H9 (cell line): Measurements from ENCODE around the gene OR51E1. TPM values are rescaled to one million over a fixed set of nuclear protein-coding genes. Genes with fewer than 3 reads are reported as not detected.

Experiments
- DNase-seq: peaks from one replicate; pipeline ENCODE4 v3.0.0-alpha.2; 2017
- H2AFZ ChIP-seq: one replicate; pipeline ENCODE4 v1.6.1; 2013; ENCODE audit warnings: mild to moderate bottlenecking, low read length, control low read depth, moderate library complexity
- H2AK5ac ChIP-seq: 2 replicates; pipeline ENCODE4 v1.6.1; 2013; ENCODE audit warnings: low read length, control low read depth, mixed read lengths; ENCODE audit not compliant: insufficient read length
- H2BK120ac ChIP-seq: one replicate; pipeline ENCODE4 v1.6.1; 2013; ENCODE audit warnings: low read depth, mild to moderate bottlenecking, low read length, control low read depth, inconsistent platforms; ENCODE audit not compliant: poor library complexity, severe bottlenecking
- H2BK12ac ChIP-seq: 2 replicates; pipeline ENCODE4 v1.6.1; 2013; ENCODE audit warnings: low read length, control low read depth, mixed read lengths, low read depth; ENCODE audit not compliant: insufficient read length
- H2BK15ac ChIP-seq: 2 replicates; pipeline ENCODE4 v1.6.1; 2013; ENCODE audit warnings: low read depth, low read length, control low read depth
- H2BK20ac ChIP-seq: one replicate; pipeline ENCODE4 v1.6.1; 2013; ENCODE audit warnings: low read depth, mild to moderate bottlenecking, low read length, control low read depth, inconsistent platforms; ENCODE audit not compliant: poor library complexity, severe bottlenecking
- H2BK5ac ChIP-seq: 2 replicates; pipeline ENCODE4 v1.6.1; 2013; ENCODE audit warnings: low read length, control low read depth, mixed read lengths; ENCODE audit not compliant: insufficient read length
- H3K14ac ChIP-seq: 2 replicates; pipeline ENCODE4 v1.6.1; 2013; ENCODE audit warnings: low read length, control low read depth; ENCODE audit not compliant: insufficient read depth
- H3K18ac ChIP-seq: 2 replicates; pipeline ENCODE4 v1.6.1; 2013; ENCODE audit warnings: low read depth, mild to moderate bottlenecking, mixed read lengths, low read length, control low read depth; ENCODE audit not compliant: insufficient read length
- H3K23ac ChIP-seq: 2 replicates; pipeline ENCODE4 v1.6.1; 2013; ENCODE audit warnings: low read length, control low read depth, mixed read lengths, low read depth; ENCODE audit not compliant: insufficient read length
- H3K23me2 ChIP-seq: 2 replicates; pipeline ENCODE4 v1.6.1; 2013; ENCODE audit warnings: low read depth, mild to moderate bottlenecking, mixed read lengths, low read length, control low read depth; ENCODE audit not compliant: insufficient read length, poor library complexity, severe bottlenecking
- H3K27ac ChIP-seq: 2 replicates; pipeline ENCODE4 v1.5.1; 2013; ENCODE audit warnings: low read length, control low read depth, mixed read lengths, low read depth; ENCODE audit not compliant: insufficient read length
- H3K27me3 ChIP-seq: 2 replicates; pipeline ENCODE4 v1.6.1; 2013; ENCODE audit warnings: low read length, control low read depth, inconsistent platforms; ENCODE audit not compliant: insufficient read depth
- H3K4ac ChIP-seq: 2 replicates; pipeline ENCODE4 v1.6.1; 2013; ENCODE audit warnings: low read depth, mild to moderate bottlenecking, control low read depth, inconsistent platforms, low read length, moderate library complexity
- H3K4me1 ChIP-seq: 2 replicates; pipeline ENCODE4 v1.6.1; 2013; ENCODE audit warnings: low read length, control low read depth, inconsistent platforms; ENCODE audit not compliant: insufficient read depth
- H3K4me2 ChIP-seq: 2 replicates; pipeline ENCODE4 v1.6.1; 2013; ENCODE audit warnings: low read length, control low read depth, mixed read lengths; ENCODE audit not compliant: insufficient read length, insufficient read depth
- H3K56ac ChIP-seq: 2 replicates; pipeline ENCODE4 v1.6.1; 2013; ENCODE audit warnings: low read depth, mild to moderate bottlenecking, mixed read lengths, low read length, control low read depth; ENCODE audit not compliant: insufficient read length
- H3K79me1 ChIP-seq: 2 replicates; pipeline ENCODE4 v1.6.1; 2013; ENCODE audit warnings: low read depth, mild to moderate bottlenecking, moderate library complexity, low read length, control low read depth, inconsistent platforms; ENCODE audit not compliant: insufficient read depth, poor library complexity, severe bottlenecking
- H3K79me2 ChIP-seq: 2 replicates; pipeline ENCODE4 v1.6.1; 2013; ENCODE audit warnings: low read length, control low read depth, inconsistent platforms; ENCODE audit not compliant: insufficient read depth
- H3K9ac ChIP-seq: 2 replicates; pipeline ENCODE4 v1.6.1; 2013; ENCODE audit warnings: low read length, control low read depth, mixed read lengths; ENCODE audit not compliant: insufficient read length; ENCODE audit errors: extremely low read depth
- H3K9me3 ChIP-seq: one replicate; pipeline ENCODE4 v1.6.1; 2013; ENCODE audit warnings: low read depth, low read length, inconsistent platforms; ENCODE audit not compliant: control insufficient read depth
- H3T11ph ChIP-seq: one replicate; pipeline ENCODE4 v1.6.1; 2013; ENCODE audit warnings: mild to moderate bottlenecking, low read length, control low read depth, inconsistent platforms
- H4K20me1 ChIP-seq: one replicate; pipeline ENCODE4 v1.6.1; 2013; ENCODE audit not compliant: control insufficient read depth, insufficient read length, insufficient read depth
- H4K5ac ChIP-seq: 2 replicates; pipeline ENCODE4 v1.6.1; 2013; ENCODE audit warnings: low read depth, mild to moderate bottlenecking, mixed read lengths, low read length, control low read depth; ENCODE audit not compliant: insufficient read length
- H4K8ac ChIP-seq: replicated peaks from 2 replicates; pipeline ENCODE4 v1.6.1; 2013; ENCODE audit warnings: low read length, control low read depth, mixed read lengths, low read depth; ENCODE audit not compliant: insufficient read length
- H4K91ac ChIP-seq: 2 replicates; pipeline ENCODE4 v1.6.1; 2013; ENCODE audit warnings: low read depth, mild to moderate bottlenecking, moderate library complexity, mixed read lengths, low read length, control low read depth; ENCODE audit not compliant: insufficient read length
- H3K27ac Mint-ChIP-seq, 3 experiments: 2 replicates in 2 of 3; 3 replicates in 1 of 3; pipeline ENCODE4 v1.8.0; 2020 to 2021; ENCODE audit warnings: mixed read lengths in 3 of 3, mild to moderate bottlenecking in 1 of 3, moderate library complexity in 1 of 3
- H3K27me3 Mint-ChIP-seq: 2 replicates; pipeline ENCODE4 v1.8.0; 2021; ENCODE audit warnings: low read depth, mild to moderate bottlenecking, moderate library complexity, mixed read lengths
- H3K36me3 Mint-ChIP-seq, 3 experiments: 2 replicates in 2 of 3; 3 replicates in 1 of 3; pipeline ENCODE4 v1.8.0; 2020 to 2021; ENCODE audit warnings: low read depth in 3 of 3, mixed read lengths in 3 of 3; ENCODE audit not compliant: insufficient read depth in 1 of 3
- H3K4me1 Mint-ChIP-seq, 2 experiments: 2 replicates each; pipeline ENCODE4 v1.8.0; 2020; ENCODE audit warnings: mixed read lengths in 2 of 2
- H3K4me3 Mint-ChIP-seq, 2 experiments: 2 replicates in 1 of 2; 3 replicates in 1 of 2; pipeline ENCODE4 v1.8.0; 2020 to 2021; ENCODE audit warnings: mild to moderate bottlenecking in 2 of 2, mixed read lengths in 2 of 2, moderate library complexity in 1 of 2
- H3K9me3 Mint-ChIP-seq, 2 experiments: 2 replicates in 1 of 2; 3 replicates in 1 of 2; pipeline ENCODE4 v1.8.0; 2020; ENCODE audit warnings: mild to moderate bottlenecking in 2 of 2, mixed read lengths in 2 of 2, moderate library complexity in 1 of 2
- CTCF ChIP-seq: fragments of 200-600 bp; sonication (generic); conservative IDR thresholded peaks from 3 replicates; pipeline ENCODE4 v1.8.0; 2021; ENCODE audit warnings: antibody characterized with exemption, mild to moderate bottlenecking
- WGBS: extraction: QIAGEN DNeasy Blood & Tissue Kit; methylation state at CpG from one replicate; pipeline ENCODE4 v1.1.7; 2013; ENCODE audit warnings: missing lambda C conversion rate, low lambda C conversion rate, mixed read lengths; ENCODE audit not compliant: insufficient read length; ENCODE audit errors: extremely low coverage; 5-methylcytosine and 5-hydroxymethylcytosine counted together
- total RNA-seq: library from RNA; stranded (reverse); gene quantifications from 2 replicates; pipeline ENCODE4 v1.2.1, GENCODE V29; 2021

OR51E1 gene
- total RNA-seq, 1 experiment from 2014 or later = not detected

- no peak overlapping the region for H2BK20ac ChIP-seq
- no peak overlapping the region for H3K27ac ChIP-seq
- DNase-seq = no peak
- no peak overlapping the region for H2BK12ac ChIP-seq
- no peaks in the 10 kb centered on the region for H3K27me3 Mint-ChIP-seq
- H2BK15ac ChIP-seq = no peak overlapping the region
- no peaks in the 10 kb centered on the region for H3K4me1 ChIP-seq
- no peaks in the 10 kb centered on the region for H3K23me2 ChIP-seq
- H2AFZ ChIP-seq = no peak overlapping the region
- H3K4me1 Mint-ChIP-seq = peaks cover 0 to 3% of the 10 kb centered on the region in 2 experiments; a peak in 1 of 4 replicates
- no peaks in the 10 kb centered on the region for H3K79me2 ChIP-seq
- no peaks in the 10 kb centered on the region for H3K79me1 ChIP-seq
- no peaks in the 10 kb centered on the region for H3K27me3 ChIP-seq
- TF ChIP-seq CTCF = no peak
- no peak overlapping the region for H4K91ac ChIP-seq
- H3K4me3 Mint-ChIP-seq = no peak overlapping the region
- no peak overlapping the region for H3T11ph ChIP-seq
- no peaks in the 10 kb centered on the region for H3K9me3 Mint-ChIP-seq
- no peak overlapping the region for H3K18ac ChIP-seq
- no peaks in the 10 kb centered on the region for H3K36me3 Mint-ChIP-seq
- H4K8ac ChIP-seq = no peak overlapping the region
- no peak overlapping the region for H2AK5ac ChIP-seq
- H2BK5ac ChIP-seq = no peak overlapping the region
- H3K9me3 ChIP-seq = no peaks in the 10 kb centered on the region
- H3K27ac Mint-ChIP-seq = no peak overlapping the region; a peak in 1 of 7 replicates
- no peak overlapping the region for H4K5ac ChIP-seq
- no peak overlapping the region for H3K4me2 ChIP-seq
- H3K4ac ChIP-seq = no peak overlapping the region
- H3K9ac ChIP-seq = no peak overlapping the region
- no peaks in the 10 kb centered on the region for H4K20me1 ChIP-seq
- no peak overlapping the region for H3K14ac ChIP-seq
- H3K56ac ChIP-seq = no peak overlapping the region
- no peak overlapping the region for H2BK120ac ChIP-seq
- no peak overlapping the region for H3K23ac ChIP-seq
- no CpG with 5 or more reads among the region's 2 CpGs for WGBS
Measured at GRCh38 chr11:4654635-4655369, 11.0 kb downstream of the OR51E1 start.
